Measurements from ENCODE around the gene MYBPC1. TPM values are rescaled to one million over a fixed set of nuclear protein-coding genes. Genes with fewer than 3 reads are reported as not detected.

The MYBPC1 gene
- total RNA-seq, 2 donors from 2014 or later: not detected

DNA sequence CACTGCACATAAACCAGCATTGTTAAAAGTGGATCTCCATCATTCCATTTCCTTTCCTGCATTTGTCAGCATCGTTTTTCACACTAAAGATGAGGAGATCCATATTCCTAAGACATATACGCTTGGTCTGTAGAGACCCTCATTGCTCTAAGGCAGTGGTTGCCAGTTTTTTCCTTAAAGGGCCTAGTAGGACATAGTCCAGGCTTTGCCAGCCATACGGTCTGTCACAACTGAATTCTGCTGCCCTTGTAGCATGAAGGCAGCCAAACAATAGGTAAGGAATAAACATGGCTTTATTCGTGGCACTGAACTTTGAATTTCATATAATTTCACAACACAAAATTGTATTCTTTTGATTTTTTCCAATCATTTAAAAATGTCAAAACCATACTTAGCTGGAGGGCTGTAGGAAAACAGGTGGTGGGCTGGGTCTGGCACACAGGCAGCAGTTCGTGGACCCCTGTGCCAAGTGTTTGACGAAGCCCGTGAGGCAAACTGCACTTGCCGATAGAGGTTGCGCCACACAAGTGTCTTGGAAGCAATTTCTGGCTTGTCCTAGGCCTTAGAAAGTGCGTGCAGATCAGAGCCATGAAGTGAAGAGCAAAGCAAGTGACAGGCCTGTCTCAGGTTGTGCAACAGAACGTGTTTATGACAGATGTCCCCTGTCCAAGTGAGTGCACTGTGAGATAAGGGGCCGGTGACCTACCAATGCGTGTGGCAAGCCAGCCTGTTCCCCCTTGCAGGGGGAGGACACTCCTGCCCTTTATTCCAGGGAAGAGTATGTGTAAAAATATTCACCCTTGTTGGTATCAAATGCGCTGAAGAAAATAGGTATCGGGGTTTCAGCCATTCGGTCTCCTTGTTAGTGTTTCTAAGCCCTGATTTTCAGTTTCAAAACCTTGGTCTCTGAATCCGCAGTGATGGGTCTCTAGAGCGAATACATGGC, 101.8 kb downstream of the MYBPC1 start:
- peaks cover 17 to 30% of the 10 kb centered on the region in 2 donors for H3K4me1 Mint-ChIP-seq (ENCODE audit: low read depth in 2 of 2)
- no peak for DNase-seq (ENCODE audit: low spot score)

DNA sequence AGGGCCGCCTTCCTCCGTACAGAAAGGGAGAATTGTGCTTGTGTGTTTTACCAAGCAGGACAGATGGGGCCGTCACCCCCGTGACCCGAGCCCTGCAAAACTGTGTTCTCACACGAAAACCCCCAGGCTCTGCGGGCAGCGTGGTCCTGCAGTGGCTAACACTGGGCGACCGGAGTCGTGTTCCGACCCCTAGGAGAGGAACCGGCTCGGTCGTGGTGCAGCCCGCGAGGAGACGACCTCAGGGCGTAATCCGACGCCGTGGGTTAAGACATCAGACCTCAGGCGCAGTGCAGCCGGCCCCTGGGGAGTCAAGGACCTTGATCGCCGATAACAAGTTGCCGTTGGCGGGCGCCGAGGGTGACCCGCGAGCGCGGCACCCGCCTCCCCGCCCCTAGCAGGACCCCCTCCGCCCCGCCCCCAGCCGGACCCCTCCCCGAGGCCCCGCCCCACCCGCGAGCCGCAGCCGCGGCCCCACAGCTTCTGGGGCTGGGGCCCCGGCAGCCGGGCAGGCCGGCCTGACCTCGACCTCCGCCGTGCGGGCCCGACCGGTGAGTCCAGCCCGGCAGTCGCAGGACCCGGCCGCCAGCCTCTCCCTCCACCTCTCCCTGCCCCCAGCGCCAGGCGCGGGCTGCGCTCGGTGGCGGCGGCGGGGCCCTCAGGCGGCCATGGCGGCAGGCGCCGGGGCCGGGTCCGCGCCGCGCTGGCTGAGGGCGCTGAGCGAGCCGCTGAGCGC, 102.6 kb downstream of the MYBPC1 start, which contains the start of gene CHPT1:
Gene CHPT1, plus strand, starts transcription at position 444 of the 733 bp plus-strand sequence. Its CDS starts 222 bp downstream, at position 666.
- peak within 1 kb of the TSS; percentile 92 for H3K4me3 Mint-ChIP-seq
- peak; percentile 69 for DNase-seq (ENCODE audit: low spot score)
- H3K27ac Mint-ChIP-seq: peak within 1 kb of the TSS; percentile 56 to 70
- ATAC-seq: peak; percentile 82 to 87
- H3K4me1 Mint-ChIP-seq (ENCODE audit: low read depth in 2 of 2): peaks cover 17 to 30% of the 10 kb centered on the region in 2 donors
- H3K9me3 Mint-ChIP-seq: no peaks in the 10 kb centered on the region
- peaks cover 0 to 2% of the 10 kb centered on the region in 2 donors for H3K27me3 Mint-ChIP-seq
- H3K36me3 Mint-ChIP-seq: no peaks in the 10 kb centered on the region

More for the DNA sequence above, 101.8 kb downstream of the MYBPC1 start:
- peak in 1 of 2 donors; percentile 39 for ATAC-seq
- H3K27me3 Mint-ChIP-seq: peaks cover 0 to 5% of the 10 kb centered on the region in 2 donors
- H3K36me3 Mint-ChIP-seq: no peaks in the 10 kb centered on the region
- no peaks in the 10 kb centered on the region for H3K9me3 Mint-ChIP-seq
- peak overlapping the region; percentile 92 for H3K4me3 Mint-ChIP-seq
- H3K27ac Mint-ChIP-seq: peak overlapping the region; percentile 56 to 70

DNA sequence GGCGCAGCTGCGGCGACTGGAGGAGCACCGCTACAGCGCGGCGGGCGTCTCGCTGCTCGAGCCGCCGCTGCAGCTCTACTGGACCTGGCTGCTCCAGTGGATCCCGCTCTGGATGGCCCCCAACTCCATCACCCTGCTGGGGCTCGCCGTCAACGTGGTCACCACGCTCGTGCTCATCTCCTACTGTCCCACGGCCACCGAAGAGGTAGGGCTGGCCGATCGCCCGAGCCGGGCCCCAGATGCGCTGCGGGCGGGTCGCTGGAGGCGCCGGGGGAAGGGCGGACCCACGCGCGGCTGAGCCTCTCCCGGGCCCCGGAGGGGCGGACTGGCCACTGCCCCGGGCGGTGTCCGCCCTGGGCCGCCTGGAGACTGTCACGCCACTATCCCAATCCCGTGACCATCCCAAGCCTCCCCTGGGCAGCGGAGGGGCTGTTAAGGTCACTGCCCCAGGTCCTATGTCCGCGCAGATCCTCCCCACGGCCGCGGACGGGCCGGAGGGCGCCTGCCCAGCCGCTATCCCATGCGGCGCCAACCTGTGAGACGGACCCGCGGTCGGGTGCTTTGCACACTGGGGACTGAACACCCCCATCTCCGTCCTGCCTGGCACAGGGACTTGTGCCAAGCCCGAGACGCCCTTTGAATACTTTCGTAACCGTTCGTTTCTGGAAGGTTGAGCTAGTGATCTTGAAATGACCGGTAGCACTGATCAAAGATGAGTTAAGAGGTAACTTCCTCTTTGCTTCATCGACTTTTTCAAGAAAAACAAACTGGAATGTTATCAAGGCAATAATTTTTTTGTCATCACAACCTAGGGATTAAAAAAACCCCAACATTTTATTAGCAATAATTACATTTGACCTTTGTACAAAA, 103.4 kb downstream of the MYBPC1 start:
- DNase-seq (ENCODE audit: low spot score) (no peak), ATAC-seq (peak; percentile 65 to 70)
- Mint-ChIP-seq H3K4me1 (ENCODE audit: low read depth in 2 of 2) (peaks cover 17 to 30% of the 10 kb centered on the region in 2 donors), H3K27ac (peak overlapping the region; percentile 17 to 69), H3K27me3 (peaks cover 0 to 2% of the 10 kb centered on the region in 2 donors), H3K4me3 (peak overlapping the region; percentile 87), H3K36me3 (no peaks in the 10 kb centered on the region), H3K9me3 (no peaks in the 10 kb centered on the region)

DNA sequence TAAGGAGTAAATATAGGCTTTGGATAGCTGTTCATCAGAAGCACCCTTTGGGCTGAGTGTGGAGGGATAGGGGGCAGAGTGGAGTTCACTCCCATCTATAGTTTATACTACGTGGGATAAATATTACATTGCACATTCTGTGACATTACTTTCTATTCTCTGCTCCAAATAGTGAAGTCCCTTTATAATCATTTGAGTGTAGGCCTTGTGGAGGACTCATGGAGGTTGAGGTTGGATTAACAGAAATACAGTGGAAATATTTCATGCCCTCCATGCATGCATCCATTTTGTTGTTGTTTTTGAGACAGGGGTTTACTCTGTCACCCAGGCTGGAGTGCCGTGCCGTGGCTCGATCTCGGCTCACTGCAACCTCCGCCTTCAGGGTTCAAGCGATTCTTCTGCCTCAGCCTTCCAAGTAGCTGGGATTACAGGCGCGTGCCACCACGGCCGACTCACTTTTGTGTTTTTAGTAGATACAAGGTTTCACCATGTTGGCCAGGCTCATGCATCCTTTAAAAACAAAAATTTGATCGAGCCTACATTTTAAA, 104.1 kb downstream of the MYBPC1 start:
- no peak for ATAC-seq
- H3K9me3 Mint-ChIP-seq: no peaks in the 10 kb centered on the region
- peaks cover 0 to 2% of the 10 kb centered on the region in 2 donors for H3K27me3 Mint-ChIP-seq
- H3K36me3 Mint-ChIP-seq: no peaks in the 10 kb centered on the region
- peak overlapping the region; percentile 87 for H3K4me3 Mint-ChIP-seq
- DNase-seq (ENCODE audit: low spot score): no peak
- peak overlapping the region; percentile 17 to 69 for H3K27ac Mint-ChIP-seq
- H3K4me1 Mint-ChIP-seq (ENCODE audit: low read depth in 2 of 2): peaks cover 17 to 30% of the 10 kb centered on the region in 2 donors

DNA sequence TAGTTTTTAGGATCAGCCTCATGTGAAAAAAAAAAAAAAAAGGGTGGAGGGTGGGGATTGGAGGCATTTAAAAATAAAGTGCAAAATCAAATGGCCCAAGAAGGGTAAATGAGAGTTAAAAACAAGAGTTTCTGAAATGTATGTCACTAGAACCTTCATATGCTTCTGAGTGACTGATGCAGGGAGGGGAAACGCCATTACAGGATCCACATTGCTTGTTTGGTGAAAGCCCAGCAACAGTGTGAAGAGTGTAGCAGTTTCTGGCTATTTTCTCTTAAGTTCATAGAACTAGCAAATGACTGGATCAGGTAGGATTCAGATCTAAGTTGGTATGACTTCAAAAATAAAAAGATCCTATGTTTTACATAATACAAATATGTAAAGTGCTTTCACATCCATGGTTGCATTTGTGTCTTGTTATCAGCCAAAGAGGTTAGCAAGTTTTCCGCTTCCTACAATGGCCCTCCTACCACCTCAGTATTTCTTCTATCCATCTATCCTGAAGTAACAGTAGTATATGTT, 105.6 kb downstream of the MYBPC1 start:
- Mint-ChIP-seq H3K4me3 (peak overlapping the region; percentile 87), H3K27ac (no peak overlapping the region), H3K9me3 (no peaks in the 10 kb centered on the region), H3K27me3 (peaks cover 0 to 2% of the 10 kb centered on the region in 2 donors), H3K36me3 (no peaks in the 10 kb centered on the region), H3K4me1 (ENCODE audit: low read depth in 2 of 2) (peaks cover 17 to 30% of the 10 kb centered on the region in 2 donors)
- DNase-seq (ENCODE audit: low spot score) (no peak), ATAC-seq (no peak)

DNA sequence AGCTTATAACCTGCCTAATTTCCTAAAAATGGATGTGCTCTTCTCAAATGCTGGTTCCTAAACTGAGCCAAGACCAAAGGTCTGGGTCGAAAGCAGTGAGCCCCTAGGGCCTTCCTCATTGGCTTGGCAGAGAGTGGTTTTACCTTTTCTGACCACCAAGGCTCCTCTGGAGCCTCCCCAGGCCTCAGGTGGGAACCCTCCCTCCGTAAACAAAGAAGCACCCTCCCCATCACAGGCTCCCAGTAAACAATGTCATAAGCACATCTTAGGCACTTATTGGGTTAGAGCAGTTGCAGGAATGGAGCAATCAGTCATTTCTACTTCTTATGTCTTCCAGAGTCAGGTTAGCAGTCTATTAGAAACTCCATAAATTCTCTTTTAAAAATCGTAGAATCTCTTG, 108.7 kb downstream of the MYBPC1 start:
- H3K27ac Mint-ChIP-seq: no peak overlapping the region
- no peaks in the 10 kb centered on the region for H3K9me3 Mint-ChIP-seq
- H3K4me1 Mint-ChIP-seq (ENCODE audit: low read depth in 2 of 2): peaks cover 6 to 19% of the 10 kb centered on the region in 2 donors
- H3K36me3 Mint-ChIP-seq: no peaks in the 10 kb centered on the region
- H3K4me3 Mint-ChIP-seq: no peak overlapping the region
- ATAC-seq (no peak), DNase-seq (ENCODE audit: low spot score) (no peak)
- peaks cover 0 to 2% of the 10 kb centered on the region in 2 donors for H3K27me3 Mint-ChIP-seq

DNA sequence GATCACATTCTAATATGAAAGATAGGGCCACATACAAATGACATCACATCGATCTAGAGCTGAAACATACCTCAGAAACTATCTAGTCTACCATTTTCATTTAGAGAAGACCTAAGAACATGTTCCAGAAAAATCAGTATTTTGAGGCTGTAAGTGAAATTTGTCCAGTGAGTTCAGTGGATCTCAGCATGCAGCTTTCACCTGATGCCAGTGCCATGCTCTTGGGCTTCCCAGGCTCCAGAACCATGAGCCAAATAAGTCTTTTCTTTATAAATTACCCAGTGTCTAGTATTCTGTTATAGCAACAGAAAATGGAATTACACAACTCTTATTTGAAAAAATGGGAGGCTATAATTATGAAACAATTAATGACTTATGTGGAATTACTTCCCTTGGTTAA, 111.6 kb downstream of the MYBPC1 start:
- ATAC-seq (no peak), DNase-seq (ENCODE audit: low spot score) (no peak)
- no peaks in the 10 kb centered on the region for H3K9me3 Mint-ChIP-seq
- H3K36me3 Mint-ChIP-seq: no peaks in the 10 kb centered on the region
- H3K4me1 Mint-ChIP-seq (ENCODE audit: low read depth in 2 of 2): peaks cover 4 to 9% of the 10 kb centered on the region in 2 donors
- H3K27ac Mint-ChIP-seq: no peak overlapping the region
- H3K4me3 Mint-ChIP-seq: no peak overlapping the region
- no peaks in the 10 kb centered on the region for H3K27me3 Mint-ChIP-seq

DNA sequence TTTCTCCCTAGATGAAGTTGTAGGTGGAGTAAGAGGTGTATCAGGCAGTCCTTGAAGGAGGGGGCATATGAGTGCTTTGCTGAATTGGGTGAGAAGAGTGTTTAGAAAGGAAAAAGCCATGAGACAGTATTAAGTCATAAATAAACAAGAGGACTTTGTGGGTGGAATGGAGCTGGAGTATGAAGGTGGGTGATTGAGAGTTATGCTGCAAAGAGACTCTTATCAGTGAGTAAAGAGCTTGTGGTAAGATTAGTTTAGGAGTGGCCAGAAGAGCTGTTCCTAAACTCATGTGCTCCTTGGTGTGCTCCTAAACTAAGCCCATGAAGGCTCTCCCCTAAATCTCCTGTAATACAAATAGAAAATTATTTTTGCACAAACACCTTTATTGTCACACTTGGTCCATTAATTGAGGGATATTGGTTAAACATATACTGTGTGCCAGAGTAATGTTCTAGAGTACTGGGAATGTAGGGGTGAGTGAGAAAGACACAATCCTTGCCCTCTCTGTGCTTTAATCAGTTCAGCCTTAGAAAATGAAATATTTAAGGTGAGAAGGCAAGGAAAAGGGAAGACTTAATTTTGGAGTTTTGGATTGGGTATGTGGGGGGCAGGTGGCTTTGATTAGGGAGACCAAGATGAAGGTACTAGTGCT, 112.5 kb downstream of the MYBPC1 start:
- Mint-ChIP-seq H3K27ac (no peak overlapping the region), H3K27me3 (no peaks in the 10 kb centered on the region), H3K4me1 (ENCODE audit: low read depth in 2 of 2) (peaks cover 4 to 8% of the 10 kb centered on the region in 2 donors), H3K36me3 (no peaks in the 10 kb centered on the region), H3K4me3 (no peak overlapping the region), H3K9me3 (no peaks in the 10 kb centered on the region)
- no peak for DNase-seq (ENCODE audit: low spot score)
- no peak for ATAC-seq

DNA sequence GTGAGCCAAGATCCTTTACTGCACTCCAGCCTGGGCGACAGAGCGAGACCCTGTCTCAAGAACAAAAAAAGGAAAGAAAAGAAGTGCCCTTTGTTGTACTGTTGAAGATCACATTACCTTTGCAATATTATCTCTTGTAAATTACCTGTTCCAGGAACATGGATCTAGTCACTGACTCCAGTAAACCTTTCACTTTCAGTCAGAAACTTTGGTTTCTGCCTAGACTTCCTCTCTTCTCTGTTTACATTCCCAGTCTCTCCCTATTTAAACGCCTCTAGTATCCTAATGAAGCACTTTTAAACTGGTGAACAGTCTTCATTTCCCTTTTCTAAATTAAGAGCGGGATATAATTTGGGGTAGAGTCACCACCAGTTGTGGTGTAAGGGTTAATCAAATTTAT, 115.5 kb downstream of the MYBPC1 start:
- no peak for DNase-seq (ENCODE audit: low spot score)
- H3K4me3 Mint-ChIP-seq: no peak overlapping the region
- no peaks in the 10 kb centered on the region for H3K27me3 Mint-ChIP-seq
- H3K36me3 Mint-ChIP-seq: no peaks in the 10 kb centered on the region
- ATAC-seq: no peak
- H3K4me1 Mint-ChIP-seq (ENCODE audit: low read depth in 2 of 2): peaks cover 4 to 8% of the 10 kb centered on the region in 2 donors
- no peak overlapping the region for H3K27ac Mint-ChIP-seq
- no peaks in the 10 kb centered on the region for H3K9me3 Mint-ChIP-seq

DNA sequence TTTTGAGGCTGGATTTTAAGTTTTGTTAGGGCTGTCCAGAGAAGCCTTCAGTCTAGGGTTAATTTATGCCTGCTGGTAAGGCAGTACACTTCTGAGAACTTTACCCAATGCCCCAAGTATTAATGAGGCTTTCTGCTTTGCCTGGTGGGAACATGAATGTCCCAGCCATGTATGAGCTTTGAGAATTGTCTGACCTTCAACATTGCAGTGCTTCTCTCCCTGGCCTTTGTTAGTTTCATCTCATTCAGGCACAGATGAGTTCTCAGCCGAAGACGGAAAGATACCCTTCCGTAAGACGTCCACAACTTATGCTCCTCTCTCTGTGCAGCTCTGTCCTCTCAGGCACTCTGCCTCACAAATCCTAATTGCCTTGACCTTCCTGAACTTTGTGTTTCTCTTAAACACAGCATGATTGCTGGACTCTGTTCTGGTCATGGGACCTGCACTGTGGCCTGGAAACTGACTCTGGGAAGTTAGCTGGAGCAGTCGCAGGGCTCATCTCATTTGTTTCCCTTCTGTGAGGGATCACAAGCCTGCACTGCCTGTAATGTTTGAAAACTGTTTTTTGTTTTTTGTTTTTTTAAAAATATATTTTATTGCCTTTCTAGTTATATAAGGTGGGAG, 118.4 kb downstream of the MYBPC1 start:
- ATAC-seq (no peak), DNase-seq (ENCODE audit: low spot score) (no peak)
- Mint-ChIP-seq H3K4me3 (no peak overlapping the region), H3K4me1 (ENCODE audit: low read depth in 2 of 2) (peaks cover 4 to 8% of the 10 kb centered on the region in 2 donors), H3K27ac (no peak overlapping the region), H3K36me3 (no peaks in the 10 kb centered on the region), H3K9me3 (no peaks in the 10 kb centered on the region), H3K27me3 (no peaks in the 10 kb centered on the region)

DNA sequence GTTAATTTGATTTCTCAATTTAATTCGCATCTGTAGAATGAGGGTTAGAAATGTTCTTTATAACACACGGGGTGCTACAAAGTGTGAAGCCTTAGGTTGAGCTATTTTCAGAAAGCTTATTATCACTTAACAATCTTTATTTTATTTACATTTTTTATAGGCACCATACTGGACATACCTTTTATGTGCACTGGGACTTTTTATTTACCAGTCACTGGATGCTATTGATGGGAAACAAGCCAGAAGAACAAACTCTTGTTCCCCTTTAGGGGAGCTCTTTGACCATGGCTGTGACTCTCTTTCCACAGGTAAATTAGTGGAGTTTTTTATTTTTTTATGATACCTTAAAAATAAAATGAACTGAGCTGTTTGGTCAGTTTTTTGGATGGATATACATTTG, 119.2 kb downstream of the MYBPC1 start:
- Mint-ChIP-seq H3K27ac (no peak overlapping the region), H3K9me3 (no peaks in the 10 kb centered on the region), H3K27me3 (no peaks in the 10 kb centered on the region), H3K4me1 (ENCODE audit: low read depth in 2 of 2) (peaks cover 4 to 8% of the 10 kb centered on the region in 2 donors), H3K36me3 (no peaks in the 10 kb centered on the region), H3K4me3 (no peak overlapping the region)
- no peak for DNase-seq (ENCODE audit: low spot score)
- ATAC-seq: no peak

DNA sequence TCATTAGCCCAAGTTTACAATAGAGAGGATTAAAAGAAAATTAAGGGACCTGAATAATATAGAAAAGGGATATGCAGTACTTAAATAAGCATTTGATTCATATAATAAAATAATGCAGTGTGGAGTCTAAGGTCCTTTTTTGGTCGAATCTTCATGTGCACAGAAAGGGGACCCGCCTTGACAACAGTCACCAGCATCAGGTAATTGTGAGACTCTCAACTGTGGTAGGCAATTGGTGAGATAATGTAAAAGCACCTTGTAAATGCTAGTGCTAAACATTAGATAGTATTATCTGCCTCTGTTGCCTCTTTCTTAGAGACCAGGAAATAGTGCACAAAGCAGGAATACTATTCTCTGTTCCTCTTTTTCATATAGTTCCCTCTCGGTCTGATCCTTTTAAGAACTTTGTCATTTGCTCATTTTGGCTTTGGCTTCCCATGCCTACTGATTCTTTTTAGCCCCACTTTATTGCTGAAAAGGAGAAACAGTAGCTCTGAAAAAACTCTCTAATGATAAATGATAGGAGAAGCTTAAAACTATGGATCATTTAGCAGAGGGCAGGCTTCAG, 120.2 kb downstream of the MYBPC1 start:
- Mint-ChIP-seq H3K36me3 (no peaks in the 10 kb centered on the region), H3K4me3 (no peak overlapping the region), H3K27me3 (no peaks in the 10 kb centered on the region), H3K9me3 (no peaks in the 10 kb centered on the region), H3K4me1 (ENCODE audit: low read depth in 2 of 2) (no peaks in the 10 kb centered on the region), H3K27ac (no peak overlapping the region)
- ATAC-seq: no peak
- DNase-seq (ENCODE audit: low spot score): no peak
